ENCODE data around the gene RGMA. TPM values are rescaled to one million over a fixed set of nuclear protein-coding genes. Genes with fewer than 3 reads are reported as not detected.

The RGMA gene
- total RNA-seq, 2 donors from 2014 or later: 37.7 to 67.1 TPM

DNA sequence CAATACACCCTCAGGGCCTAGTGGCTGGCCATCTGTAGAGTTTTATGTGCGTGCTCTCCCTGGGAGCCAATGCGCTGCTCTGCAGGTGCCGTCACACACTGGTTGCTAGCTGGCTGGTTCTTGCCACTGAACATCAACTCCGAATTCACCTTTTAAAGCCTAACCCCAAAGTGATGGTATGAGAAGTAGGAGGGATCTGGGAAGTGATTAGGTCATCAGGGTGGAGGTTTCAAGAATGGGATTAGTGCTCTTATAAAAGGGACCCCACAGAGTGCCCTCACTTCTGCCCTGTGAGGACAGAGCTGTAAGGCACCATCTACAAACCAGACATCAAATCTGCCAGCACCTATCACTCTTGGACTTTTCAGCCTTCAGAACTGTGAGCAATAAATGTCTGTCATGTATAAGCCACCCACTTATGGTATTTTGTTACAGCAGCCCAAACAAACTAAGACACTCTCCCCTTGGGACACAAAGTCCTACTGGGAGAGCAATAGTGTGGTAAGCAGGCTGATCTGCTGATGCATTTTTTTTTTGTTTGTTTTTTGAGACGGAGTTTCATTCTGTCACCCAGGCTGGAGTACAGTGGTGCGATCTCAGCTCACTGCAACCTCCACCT is 20.3 kb downstream of the RGMA start:
- H3K9ac ChIP-seq (ENCODE audit: extremely low read depth, low read length, poor library complexity, severe bottlenecking): no peak overlapping the region
- no peaks in the 10 kb centered on the region for H3K27me3 ChIP-seq (ENCODE audit: control insufficient read depth, insufficient read depth, low read length, poor library complexity, severe bottlenecking)
- peaks cover 4% of the 10 kb centered on the region for H3K27me3 Mint-ChIP-seq (ENCODE audit: insufficient read depth)
- no peak for DNase-seq
- no peak overlapping the region for H3K4me3 ChIP-seq (ENCODE audit: low read length)
- H3K9me3 Mint-ChIP-seq: no peaks in the 10 kb centered on the region
- peaks cover 66% of the 10 kb centered on the region for H3K36me3 ChIP-seq (ENCODE audit: control insufficient read depth, insufficient read depth, low read length)
- H3K4me1 ChIP-seq (ENCODE audit: control insufficient read depth, insufficient read depth, low read length): peaks cover 26% of the 10 kb centered on the region
- H3K4me3 Mint-ChIP-seq: no peak overlapping the region
- 93 to 97% methylated on average over 2 to 6 of the region's 6 CpGs for WGBS, 2 experiments (ENCODE audit: insufficient coverage in 1 of 2, insufficient read length in 1 of 2)
- no peak overlapping the region for H3K27ac Mint-ChIP-seq
- no peaks in the 10 kb centered on the region for H3K9me3 ChIP-seq (ENCODE audit: control insufficient read depth, low read length)
- TF ChIP-seq, protein P1, sequence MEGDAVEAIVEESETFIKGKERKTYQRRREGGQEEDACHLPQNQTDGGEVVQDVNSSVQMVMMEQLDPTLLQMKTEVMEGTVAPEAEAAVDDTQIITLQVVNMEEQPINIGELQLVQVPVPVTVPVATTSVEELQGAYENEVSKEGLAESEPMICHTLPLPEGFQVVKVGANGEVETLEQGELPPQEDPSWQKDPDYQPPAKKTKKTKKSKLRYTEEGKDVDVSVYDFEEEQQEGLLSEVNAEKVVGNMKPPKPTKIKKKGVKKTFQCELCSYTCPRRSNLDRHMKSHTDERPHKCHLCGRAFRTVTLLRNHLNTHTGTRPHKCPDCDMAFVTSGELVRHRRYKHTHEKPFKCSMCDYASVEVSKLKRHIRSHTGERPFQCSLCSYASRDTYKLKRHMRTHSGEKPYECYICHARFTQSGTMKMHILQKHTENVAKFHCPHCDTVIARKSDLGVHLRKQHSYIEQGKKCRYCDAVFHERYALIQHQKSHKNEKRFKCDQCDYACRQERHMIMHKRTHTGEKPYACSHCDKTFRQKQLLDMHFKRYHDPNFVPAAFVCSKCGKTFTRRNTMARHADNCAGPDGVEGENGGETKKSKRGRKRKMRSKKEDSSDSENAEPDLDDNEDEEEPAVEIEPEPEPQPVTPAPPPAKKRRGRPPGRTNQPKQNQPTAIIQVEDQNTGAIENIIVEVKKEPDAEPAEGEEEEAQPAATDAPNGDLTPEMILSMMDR (conservative IDR thresholded peaks at IDR 0.05): no peak
- no peak overlapping the region for H3K27ac ChIP-seq (ENCODE audit: low read depth, low read length)
- H3K4me1 Mint-ChIP-seq: peaks cover 60% of the 10 kb centered on the region
- peaks cover 60% of the 10 kb centered on the region for H3K36me3 Mint-ChIP-seq (ENCODE audit: low read depth)

DNA sequence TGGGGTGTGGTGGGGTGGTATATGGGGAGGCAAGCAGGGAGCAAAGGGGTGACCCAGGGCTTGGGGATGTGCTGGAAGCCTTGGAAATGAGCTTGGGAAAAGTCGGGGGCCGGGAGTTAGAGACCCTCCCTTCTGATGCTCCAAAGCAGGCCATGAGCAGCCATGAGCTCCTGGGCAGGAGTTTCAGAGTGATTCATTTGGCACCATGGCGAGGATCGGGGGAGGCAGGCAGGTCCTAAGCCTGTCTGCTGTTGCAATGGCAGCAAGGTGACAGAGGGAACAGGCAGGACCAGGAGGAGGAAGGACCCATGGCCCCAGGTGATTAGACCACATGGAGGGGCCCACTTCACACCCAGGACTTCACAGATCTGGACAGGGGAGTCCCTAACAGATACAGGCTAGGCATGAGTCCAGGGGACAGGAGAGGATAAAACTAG is 21.3 kb downstream of the RGMA start:
- Mint-ChIP-seq H3K27me3 (ENCODE audit: insufficient read depth) (no peaks in the 10 kb centered on the region), H3K27ac (no peak overlapping the region), H3K9me3 (no peaks in the 10 kb centered on the region), H3K4me1 (peaks cover 66% of the 10 kb centered on the region), H3K4me3 (no peak overlapping the region), H3K36me3 (ENCODE audit: low read depth) (peaks cover 66% of the 10 kb centered on the region)
- Histone ChIP-seq H3K9me3 (ENCODE audit: control insufficient read depth, low read length) (no peaks in the 10 kb centered on the region), H3K9ac (ENCODE audit: extremely low read depth, low read length, poor library complexity, severe bottlenecking) (no peak overlapping the region), H3K4me1 (ENCODE audit: control insufficient read depth, insufficient read depth, low read length) (peaks cover 31% of the 10 kb centered on the region), H3K27me3 (ENCODE audit: control insufficient read depth, insufficient read depth, low read length, poor library complexity, severe bottlenecking) (no peaks in the 10 kb centered on the region), H3K27ac (ENCODE audit: low read depth, low read length) (no peak overlapping the region), H3K4me3 (ENCODE audit: low read length) (no peak overlapping the region), H3K36me3 (ENCODE audit: control insufficient read depth, insufficient read depth, low read length) (peaks cover 71% of the 10 kb centered on the region)
- TF ChIP-seq, protein P1 (conservative IDR thresholded peaks at IDR 0.05): no peak
- no peak for DNase-seq
- WGBS, 2 experiments (ENCODE audit: insufficient coverage in 1 of 2, insufficient read length in 1 of 2): 88 to 94% methylated on average over 3 to 4 of the region's 4 CpGs

DNA sequence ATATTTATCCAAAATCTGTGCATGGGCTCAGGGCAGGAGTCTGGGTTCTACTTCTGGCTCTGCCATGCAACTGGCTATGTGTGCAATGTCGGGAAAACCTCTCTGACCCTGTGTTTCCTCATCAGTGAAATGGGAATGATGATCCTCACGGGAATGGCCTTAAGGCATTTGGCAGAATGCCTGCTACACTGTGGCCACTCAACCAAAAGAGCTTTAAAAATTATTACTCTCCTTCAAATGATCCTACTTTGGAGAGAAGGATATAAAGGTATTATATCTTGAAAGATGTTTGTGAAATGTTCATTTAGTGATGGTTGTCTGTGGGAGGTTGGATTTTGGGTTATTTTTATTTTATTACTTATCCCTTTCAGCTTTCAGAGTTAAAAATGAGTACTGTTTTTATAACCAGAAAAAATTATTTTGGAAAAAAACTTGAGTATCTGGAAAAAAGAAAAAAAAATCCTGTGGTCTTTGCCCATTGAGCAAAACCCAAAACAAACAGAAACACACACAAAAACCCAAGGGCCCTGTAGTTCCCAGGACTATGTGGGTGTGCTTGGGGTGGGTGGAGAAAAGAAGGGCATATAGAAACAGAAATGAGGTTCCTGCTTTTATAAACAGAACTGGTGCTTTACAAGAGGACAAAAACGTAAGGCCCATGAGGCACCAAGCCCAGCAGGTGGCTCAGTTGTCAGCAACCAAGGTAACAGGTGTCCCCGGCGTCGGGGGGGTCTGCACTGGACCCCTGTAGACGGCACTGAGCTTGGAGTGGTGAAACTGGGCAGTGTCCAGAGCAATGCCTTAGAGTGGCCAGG is 22.0 kb downstream of the RGMA start:
- Mint-ChIP-seq H3K9me3 (no peaks in the 10 kb centered on the region), H3K4me1 (peaks cover 71% of the 10 kb centered on the region), H3K27ac (no peak overlapping the region), H3K4me3 (no peak overlapping the region), H3K27me3 (ENCODE audit: insufficient read depth) (no peaks in the 10 kb centered on the region), H3K36me3 (ENCODE audit: low read depth) (peaks cover 66% of the 10 kb centered on the region)
- H3K9ac ChIP-seq (ENCODE audit: extremely low read depth, low read length, poor library complexity, severe bottlenecking): no peak overlapping the region
- H3K27ac ChIP-seq (ENCODE audit: low read depth, low read length): no peak overlapping the region
- TF ChIP-seq, protein P1 (conservative IDR thresholded peaks at IDR 0.05): peak; percentile 17
- no peaks in the 10 kb centered on the region for H3K27me3 ChIP-seq (ENCODE audit: control insufficient read depth, insufficient read depth, low read length, poor library complexity, severe bottlenecking)
- peaks cover 31% of the 10 kb centered on the region for H3K4me1 ChIP-seq (ENCODE audit: control insufficient read depth, insufficient read depth, low read length)
- DNase-seq: no peak
- H3K9me3 ChIP-seq (ENCODE audit: control insufficient read depth, low read length): no peaks in the 10 kb centered on the region
- H3K4me3 ChIP-seq (ENCODE audit: low read length): no peak overlapping the region
- peaks cover 71% of the 10 kb centered on the region for H3K36me3 ChIP-seq (ENCODE audit: control insufficient read depth, insufficient read depth, low read length)
- WGBS, 2 experiments (ENCODE audit: insufficient coverage in 1 of 2, insufficient read length in 1 of 2): 83 to 91% methylated on average over 3 to 7 of the region's 7 CpGs

Data from endodermal cell (in vitro differentiated cells).